ENCODE results near the gene MISP3. TPM values are rescaled to one million over a fixed set of nuclear protein-coding genes. Genes with fewer than 3 reads are reported as not detected.
A peak's percentile ranks its signal among the peaks of the same experiment; 100 is the strongest.

MISP3 gene
- total RNA-seq, 1 experiment from 2014 or later: 3.2 TPM

- peak overlapping the region; percentile 86 for H3K4me3 Mint-ChIP-seq
- no peaks in the 10 kb centered on the region for H3K36me3 Mint-ChIP-seq
- peak; percentile 32 for DNase-seq (ENCODE audit: low spot score)
- H3K27ac Mint-ChIP-seq: no peak overlapping the region
- 0 out of 2 replicates have a peak, but pooled peaks have one; percentile 0 for ATAC-seq
- ChIA-PET POLR2A (interaction anchor here (1.2 kb wide), 1 partner anchor 19 kb away, joined by 5 read pairs; no protein-coding TSS in a partner anchor), CTCF (interaction anchor here (1.0 to 3.7 kb wide), 5 partner anchors 20 to 289 kb away, joined by 3 to 19 read pairs (median 6); partner anchors contain the start of gene ASF1B)
- H3K9me3 Mint-ChIP-seq: no peaks in the 10 kb centered on the region
- H3K27me3 Mint-ChIP-seq (ENCODE audit: low read depth): 0 out of 2 replicates have a peak, but pooled peaks cover 7% of the 10 kb centered on the region
- no peak for TF ChIP-seq KAT7 (CRISPR knock-in tag; IDR thresholded peaks at IDR 0.05; ENCODE audit: borderline replicate concordance)
- peaks cover 37% of the 10 kb centered on the region for H3K4me1 Mint-ChIP-seq
Observed at GRCh38 chr19:14116918-14117578, 44.5 kb downstream of the MISP3 start.

GRCh38 chr19:14117668-14118164, 45.1 kb downstream of the MISP3 start, which contains the start of gene PRKACA:
Gene PRKACA (minus strand): TSS chr19:14117762. CDS start chr19:14117547, 215 bp downstream.
- CTCF ChIA-PET: interaction anchor here (0.6 to 3.4 kb wide), 4 partner anchors 19 to 288 kb away, joined by 3 to 18 read pairs (median 6); partner anchors contain the start of gene ASF1B
- TF ChIP-seq ZBTB43 (CRISPR knock-in tag; IDR thresholded peaks at IDR 0.05) (no peak), SP1 (CRISPR knock-in tag; conservative IDR thresholded peaks at IDR 0.05) (peak; percentile 84), MXD4 (CRISPR knock-in tag; IDR thresholded peaks at IDR 0.05; ENCODE audit: borderline replicate concordance) (no peak), CREM (CRISPR knock-in tag; IDR thresholded peaks at IDR 0.05) (peak; percentile 46; the same call in 1 of the 2 replicates), NFYB (CRISPR knock-in tag; conservative IDR thresholded peaks at IDR 0.05; ENCODE audit: low read depth) (peak; percentile 100), USF2 (CRISPR knock-in tag; IDR thresholded peaks at IDR 0.05) (peak; percentile 34; the same call in 1 of the 2 replicates)
- Mint-ChIP-seq H3K9me3 (no peaks in the 10 kb centered on the region), H3K27me3 (ENCODE audit: low read depth) (0 out of 2 replicates have a peak, but pooled peaks cover 7% of the 10 kb centered on the region), H3K4me3 (peak within 1 kb of the TSS; percentile 90), H3K36me3 (0 out of 2 replicates have a peak, but pooled peaks cover 3% of the 10 kb centered on the region), H3K4me1 (peaks cover 32% of the 10 kb centered on the region), H3K27ac (peak within 1 kb of the TSS; percentile 98)
- peak; percentile 99 for DNase-seq (ENCODE audit: low spot score)
- peak; percentile 94 for ATAC-seq
- POLR2A ChIA-PET: interaction anchor here (0.6 to 1.2 kb wide), 3 partner anchors 18 to 158 kb away, joined by 3 to 5 read pairs (median 5); partner anchors contain the start of gene ASF1B

GRCh38 chr19:14118165-14119051, 45.8 kb downstream of the MISP3 start:
- Mint-ChIP-seq H3K4me1 (peaks cover 26% of the 10 kb centered on the region), H3K36me3 (peaks cover 6% of the 10 kb centered on the region; the same call in 1 of the 2 replicates), H3K27me3 (ENCODE audit: low read depth) (0 out of 2 replicates have a peak, but pooled peaks cover 7% of the 10 kb centered on the region), H3K9me3 (no peaks in the 10 kb centered on the region), H3K27ac (peak overlapping the region; percentile 98), H3K4me3 (peak overlapping the region; percentile 90)
- ChIA-PET CTCF (interaction anchor here (0.6 to 3.4 kb wide), 5 partner anchors 18 to 288 kb away, joined by 3 to 18 read pairs (median 6); partner anchors contain the start of gene ASF1B), POLR2A (interaction anchor here (0.6 to 1.2 kb wide), 3 partner anchors 17 to 158 kb away, joined by 3 to 5 read pairs (median 5); partner anchors contain the start of gene ASF1B)
- DNase-seq (ENCODE audit: low spot score) (no peak), ATAC-seq (no peak)
- TF ChIP-seq ZNF425 (CRISPR knock-in tag; conservative IDR thresholded peaks at IDR 0.05): no peak
- peak; percentile 2; the same call in 1 of the 2 replicates for TF ChIP-seq USF2 (CRISPR knock-in tag; IDR thresholded peaks at IDR 0.05)
- 0 out of 2 replicates have a peak, but pooled peaks have one; percentile 37 for TF ChIP-seq AR (CRISPR knock-in tag; IDR thresholded peaks at IDR 0.05)
- peak; percentile 41; the same call in 1 of the 2 replicates for TF ChIP-seq MAX (CRISPR knock-in tag; IDR thresholded peaks at IDR 0.05)
- TF ChIP-seq PRRX2 (CRISPR knock-in tag; IDR thresholded peaks at IDR 0.05): 0 out of 2 replicates have a peak, but pooled peaks have one; percentile 55
- no peak for TF ChIP-seq MLX (CRISPR knock-in tag; IDR thresholded peaks at IDR 0.05)
- no peak for TF ChIP-seq MYBL2 (CRISPR knock-in tag; IDR thresholded peaks at IDR 0.05)
- no peak for TF ChIP-seq ELF4 (CRISPR knock-in tag; IDR thresholded peaks at IDR 0.05; ENCODE audit: low read depth)
- peak; percentile 18; the same call in 1 of the 2 replicates for TF ChIP-seq NFE2L1 (CRISPR knock-in tag; IDR thresholded peaks at IDR 0.05)
- 0 out of 2 replicates have a peak, but pooled peaks have one; percentile 38 for TF ChIP-seq EMX1 (CRISPR knock-in tag; IDR thresholded peaks at IDR 0.05)
- TF ChIP-seq ZNF263 (CRISPR knock-in tag; IDR thresholded peaks at IDR 0.05; ENCODE audit: low read depth): no peak
